CD8-positive, alpha-beta memory T cell (primary cell): ENCODE results near the gene TMEM240. TPM values are rescaled to one million over a fixed set of nuclear protein-coding genes. Genes with fewer than 3 reads are reported as not detected.
"Not testable (repeated sequence)": the region's sequence is repeated elsewhere in the genome, so short reads cannot be mapped to it uniquely, and the experiment has no call there.

Source experiments
- CTCF ChIA-PET: fragments of 350-600 bp; sonication (Branson Sonifier 250); formaldehyde crosslinking; loops from one replicate; lab custom pipeline; 2021; ENCODE audit warnings: antibody characterized with exemption; lab: Charles Lee
- POLR2A ChIA-PET: fragments of 350-600 bp; sonication (Branson Sonifier 250); formaldehyde crosslinking; loops from one replicate; lab custom pipeline; 2021; ENCODE audit warnings: antibody characterized with exemption; lab: Charles Lee
- DNase-seq, 5 donors: peaks; one replicate each; pipeline versions ENCODE4 v3.0.0 to v3.0.0-alpha.2; 2020 to 2022; ENCODE audit warnings: mixed read lengths in 1 of 5
- H3K27ac ChIP-seq: one replicate; pipeline ENCODE4 v1.7.0; 2013; ENCODE audit warnings: low read depth, mild to moderate bottlenecking, low read length, moderate library complexity
- H3K27me3 ChIP-seq: 2 replicates; pipeline ENCODE4 v1.7.0; 2013; ENCODE audit warnings: low read length, mild to moderate bottlenecking; ENCODE audit not compliant: insufficient read depth, poor library complexity, severe bottlenecking
- H3K36me3 ChIP-seq: 2 replicates; pipeline ENCODE4 v1.7.0; 2013; ENCODE audit warnings: mild to moderate bottlenecking, low read length, moderate library complexity; ENCODE audit not compliant: insufficient read depth
- H3K4me1 ChIP-seq: 2 replicates; pipeline ENCODE4 v1.7.0; 2013; ENCODE audit warnings: mild to moderate bottlenecking, low read length, moderate library complexity; ENCODE audit not compliant: insufficient read depth
- H3K4me3 ChIP-seq: 2 replicates; pipeline ENCODE4 v1.7.0; 2013; ENCODE audit warnings: mild to moderate bottlenecking, low read length
- H3K9me3 ChIP-seq: 2 replicates; pipeline ENCODE4 v1.7.0; 2013; ENCODE audit warnings: mild to moderate bottlenecking, low read length
- H3K27ac Mint-ChIP-seq, 8 donors: one replicate each; pipeline ENCODE4 v1.8.0; 2020 to 2021; ENCODE audit warnings: mixed read lengths in 8 of 8, mild to moderate bottlenecking in 6 of 8, inconsistent platforms in 3 of 8, moderate library complexity in 3 of 8
- H3K27me3 Mint-ChIP-seq, 2 donors: one replicate each; pipeline ENCODE4 v1.8.0; 2020 to 2021; ENCODE audit warnings: mixed read lengths in 2 of 2, mild to moderate bottlenecking in 1 of 2, moderate library complexity in 1 of 2
- H3K36me3 Mint-ChIP-seq, 3 donors: one replicate each; pipeline ENCODE4 v1.8.0; 2020 to 2021; ENCODE audit warnings: mixed read lengths in 3 of 3, inconsistent platforms in 1 of 3, mild to moderate bottlenecking in 1 of 3
- H3K4me1 Mint-ChIP-seq, 3 donors: one replicate each; pipeline ENCODE4 v1.8.0; 2020 to 2021; ENCODE audit warnings: mixed read lengths in 3 of 3, inconsistent platforms in 1 of 3, mild to moderate bottlenecking in 1 of 3
- H3K4me3 Mint-ChIP-seq, 7 donors: one replicate each; pipeline ENCODE4 v1.8.0; 2020 to 2021; ENCODE audit warnings: mixed read lengths in 7 of 7, mild to moderate bottlenecking in 6 of 7, moderate library complexity in 4 of 7, inconsistent platforms in 2 of 7
- H3K9me3 Mint-ChIP-seq, 5 donors: one replicate each; pipeline ENCODE4 v1.8.0; 2020 to 2022; ENCODE audit warnings: mixed read lengths in 5 of 5, mild to moderate bottlenecking in 3 of 5, moderate library complexity in 2 of 5, inconsistent platforms in 1 of 5
- polyA plus RNA-seq: library from polyadenylated mRNA; unstranded; fragments of 300-500 nt; fragmentation: Illumina TruSeq; gene quantifications from one replicate; pipeline ENCODE4 v1.2.3, GENCODE V29; 2021
- total RNA-seq, 2 experiments: library from RNA; stranded (reverse); gene quantifications; one replicate each; pipeline ENCODE4 v1.2.3, GENCODE V29; 2021

Gene TMEM240
- total and polyA plus RNA-seq, 3 experiments from 2014 or later: 0.33 to 0.59 TPM; not detected in 1

GRCh38 chr1:1511533-1512285 lies 28.7 kb downstream of the TMEM240 start, which contains the start of gene ATAD3A:
ATAD3A (plus strand) TSS chr1:1512162; CDS start chr1:1512269, 107 bp downstream.
- peak; percentile 92 to 96 (median 94) for DNase-seq
- Mint-ChIP-seq H3K4me3 (peak within 1 kb of the TSS; percentile 88 to 98 (median 93)), H3K4me1 (peaks cover 8 to 15% (median 11%) of the 10 kb centered on the region in 3 donors), H3K27me3 (peaks cover 0 to 3% of the 10 kb centered on the region in 2 donors), H3K9me3 (no peaks in the 10 kb centered on the region), H3K36me3 (peaks cover 0 to 12% (median 0%) of the 10 kb centered on the region in 3 donors), H3K27ac (peak within 1 kb of the TSS; percentile 84 to 96 (median 94))
- Histone ChIP-seq H3K4me3 (peak within 1 kb of the TSS; percentile 88), H3K27me3 (no peaks in the 10 kb centered on the region), H3K9me3 (no peaks in the 10 kb centered on the region), H3K27ac (peak within 1 kb of the TSS; percentile 93), H3K36me3 (no peaks in the 10 kb centered on the region), H3K4me1 (peaks cover 7% of the 10 kb centered on the region)
- POLR2A ChIA-PET: interaction anchor here (0.5 to 1.0 kb wide), 2 partner anchors 12 to 105 kb away, joined by 3 to 5 read pairs; partner anchors contain the start of gene MRPL20
- CTCF ChIA-PET: no interaction called here

GRCh38 chr1:1510912-1511532 lies 29.4 kb downstream of the TMEM240 start:
- POLR2A ChIA-PET: interaction anchor here (0.5 to 1.0 kb wide), 3 partner anchors 12 to 118 kb away, joined by 3 to 5 read pairs (median 4); partner anchors contain the start of gene MRPL20
- no peaks in the 10 kb centered on the region for H3K9me3 ChIP-seq
- Mint-ChIP-seq H3K27me3 (peaks cover 0 to 3% of the 10 kb centered on the region in 2 donors), H3K4me1 (peaks cover 8 to 15% (median 11%) of the 10 kb centered on the region in 3 donors), H3K4me3 (peak overlapping the region; percentile 79 to 98 (median 87)), H3K9me3 (no peaks in the 10 kb centered on the region), H3K27ac (peak overlapping the region; percentile 69 to 95 (median 92)), H3K36me3 (peaks cover 0 to 10% (median 0%) of the 10 kb centered on the region in 3 donors)
- DNase-seq: peak in 1 of 5 donors; percentile 10
- H3K4me1 ChIP-seq: peaks cover 7% of the 10 kb centered on the region
- H3K27ac ChIP-seq: peak overlapping the region; percentile 93
- no peaks in the 10 kb centered on the region for H3K36me3 ChIP-seq
- H3K4me3 ChIP-seq: peak overlapping the region; percentile 88
- CTCF ChIA-PET: interaction anchor here (0.7 kb wide), 1 partner anchor 138 kb away, joined by 3 read pairs; no protein-coding TSS in a partner anchor
- no peaks in the 10 kb centered on the region for H3K27me3 ChIP-seq

GRCh38 chr1:1509465-1509850 lies 31.0 kb downstream of the TMEM240 start:
- H3K9me3 ChIP-seq, H3K4me3 ChIP-seq, H3K27me3 ChIP-seq, H3K36me3 Mint-ChIP-seq, H3K4me1 ChIP-seq, H3K27ac ChIP-seq, H3K27ac Mint-ChIP-seq, H3K27me3 Mint-ChIP-seq, CTCF ChIA-PET, H3K9me3 Mint-ChIP-seq, H3K4me3 Mint-ChIP-seq, H3K36me3 ChIP-seq, DNase-seq: not testable (repeated sequence)
- POLR2A ChIA-PET: interaction anchor here (0.7 kb wide), 1 partner anchor 25 kb away, joined by 4 read pairs; no protein-coding TSS in a partner anchor
- peaks cover 15 to 25% (median 25%) of the 10 kb centered on the region in 3 donors for H3K4me1 Mint-ChIP-seq

- H3K9me3 Mint-ChIP-seq, H3K27me3 Mint-ChIP-seq, DNase-seq, H3K4me3 Mint-ChIP-seq, CTCF ChIA-PET, H3K36me3 ChIP-seq, H3K27ac Mint-ChIP-seq, H3K36me3 Mint-ChIP-seq, H3K9me3 ChIP-seq, H3K27me3 ChIP-seq, H3K4me1 ChIP-seq, H3K27ac ChIP-seq, H3K4me3 ChIP-seq: not testable (repeated sequence)
- POLR2A ChIA-PET: interaction anchor here (0.7 kb wide), 1 partner anchor 25 kb away, joined by 4 read pairs; no protein-coding TSS in a partner anchor
- H3K4me1 Mint-ChIP-seq: peaks cover 15 to 25% (median 25%) of the 10 kb centered on the region in 3 donors
Measured at GRCh38 chr1:1508775-1509464, 31.5 kb downstream of the TMEM240 start.

- H3K9me3 ChIP-seq: no peaks in the 10 kb centered on the region
- POLR2A ChIA-PET: no interaction called here
- H3K27me3 ChIP-seq: no peaks in the 10 kb centered on the region
- DNase-seq: no peak
- no peaks in the 10 kb centered on the region for H3K36me3 ChIP-seq
- no peaks in the 10 kb centered on the region for H3K9me3 Mint-ChIP-seq
- H3K27ac ChIP-seq: no peak overlapping the region
- H3K4me3 Mint-ChIP-seq: peak overlapping the region in 1 of 7 donors; percentile 60
- H3K4me3 ChIP-seq: no peak overlapping the region
- peaks cover 12 to 22% (median 22%) of the 10 kb centered on the region in 3 donors for H3K4me1 Mint-ChIP-seq
- peak overlapping the region in 1 of 8 donors; percentile 46 for H3K27ac Mint-ChIP-seq
- H3K27me3 Mint-ChIP-seq: peaks cover 0 to 3% of the 10 kb centered on the region in 2 donors
- H3K4me1 ChIP-seq: peaks cover 7% of the 10 kb centered on the region
- CTCF ChIA-PET: no interaction called here
- H3K36me3 Mint-ChIP-seq: peaks cover 0 to 6% (median 0%) of the 10 kb centered on the region in 3 donors
Measured at GRCh38 chr1:1507305-1507704, 33.1 kb downstream of the TMEM240 start.

GRCh38 chr1:1505801-1506200 lies 34.6 kb downstream of the TMEM240 start:
- H3K4me3 ChIP-seq, H3K9me3 ChIP-seq, H3K4me1 ChIP-seq, H3K9me3 Mint-ChIP-seq, H3K27ac ChIP-seq, DNase-seq, H3K27me3 Mint-ChIP-seq, H3K36me3 ChIP-seq, H3K36me3 Mint-ChIP-seq, H3K27me3 ChIP-seq, POLR2A ChIA-PET: not testable (repeated sequence)
- CTCF ChIA-PET: interaction anchor here (0.9 to 1.7 kb wide), 2 partner anchors 65 to 201 kb away, joined by 3 to 6 read pairs; no protein-coding TSS in a partner anchor
- Mint-ChIP-seq H3K4me1 (peaks cover 8 to 16% (median 13%) of the 10 kb centered on the region in 3 donors), H3K27ac (peak overlapping the region in 7 of 8 donors; percentile 1 to 95 (median 84)), H3K4me3 (peak overlapping the region; percentile 28 to 87 (median 68))

- H3K4me3 ChIP-seq, H3K27me3 Mint-ChIP-seq, H3K9me3 ChIP-seq, H3K4me1 ChIP-seq, POLR2A ChIA-PET, H3K36me3 Mint-ChIP-seq, H3K27me3 ChIP-seq, H3K36me3 ChIP-seq, H3K9me3 Mint-ChIP-seq, H3K27ac ChIP-seq: not testable (repeated sequence)
- peak overlapping the region; percentile 65 to 87 (median 82) for H3K4me3 Mint-ChIP-seq
- peaks cover 8 to 14% (median 12%) of the 10 kb centered on the region in 3 donors for H3K4me1 Mint-ChIP-seq
- peak in 1 of 5 donors; percentile 18 for DNase-seq
- peak overlapping the region in 7 of 8 donors; percentile 53 to 98 (median 95) for H3K27ac Mint-ChIP-seq
- CTCF ChIA-PET: interaction anchor here (0.9 to 1.7 kb wide), 2 partner anchors 64 to 200 kb away, joined by 3 to 6 read pairs; no protein-coding TSS in a partner anchor
Measured at GRCh38 chr1:1505366-1505798, 35.0 kb downstream of the TMEM240 start.
